Prostate gland (tissue), 2 donors: Measurements from ENCODE around the gene EBF3. TPM values are rescaled to one million over a fixed set of nuclear protein-coding genes. Genes with fewer than 3 reads are reported as not detected.

Experiments used
- DNase-seq: peaks from one replicate; pipeline ENCODE4 v3.0.0-alpha.2; 2019; ENCODE audit warnings: low spot score
- H3K27ac ChIP-seq, 2 donors: fragments of 200-600 bp; sonication (generic); 2 replicates each; pipeline ENCODE4 v1.5.1; 2017 to 2019
- H3K27me3 ChIP-seq: fragments of 200-600 bp; sonication (generic); replicated peaks from 2 replicates; pipeline ENCODE4 v1.5.1; 2019; ENCODE audit not compliant: insufficient read depth
- H3K36me3 ChIP-seq, 2 donors: fragments of 200-600 bp; sonication (generic); 1 replicate in 1 of 2; 2 replicates in 1 of 2; pipeline versions ENCODE4 v1.5.1 to v1.8.1; 2017 to 2019
- H3K4me1 ChIP-seq: fragments of 200-600 bp; sonication (generic); replicated peaks from 2 replicates; pipeline ENCODE4 v1.5.1; 2019
- H3K4me3 ChIP-seq, 2 donors: fragments of 200-600 bp; sonication (generic); 2 replicates each; pipeline ENCODE4 v1.5.1; 2017 to 2019
- H3K9me3 ChIP-seq: fragments of 200-600 bp; sonication (generic); 2 replicates; pipeline ENCODE4 v1.5.1; 2017
- CTCF ChIP-seq, 4 experiments: fragments of 200-600 bp in 2 of 4; fragments of 450-650 bp in 2 of 4; sonication (generic) in 2 of 4; IDR thresholded peaks; 1 replicate in 3 of 4; 2 replicates in 1 of 4; pipeline ENCODE4 v1.5.1; 2016 to 2019; ENCODE audit warnings: antibody characterized with exemption in 4 of 4, mild to moderate bottlenecking in 2 of 4, moderate library complexity in 2 of 4
- POLR2A ChIP-seq: fragments of 450-650 bp; IDR thresholded peaks from one replicate; pipeline ENCODE4 v1.6.1; 2016; ENCODE audit warnings: antibody characterized with exemption, mild to moderate bottlenecking
- POLR2AphosphoS5 ChIP-seq: sonication (generic); formaldehyde crosslinking; IDR thresholded peaks from one replicate; pipeline ENCODE4 v1.6.1; 2017; ENCODE audit warnings: antibody characterized with exemption
- WGBS: methylation state at CpG from one replicate; pipeline ENCODE4 v1.1.5; 2018; 5-methylcytosine and 5-hydroxymethylcytosine counted together
- intact Hi-C: fragments of 100-400 bp; cut with DNase I; formaldehyde crosslinking; loops from one replicate; pipeline ENCODE4 v1.14.2; 2022
- total RNA-seq, 2 donors: library from RNA; depleted of rRNA; stranded (reverse); fragments of >200 nt; gene quantifications; one replicate each; pipeline ENCODE4 v1.1.0, GENCODE V29; 2016

EBF3 gene
- total RNA-seq, 2 donors from 2014 or later, result 1.5 to 7.8 TPM

GRCh38 chr10:129842031-129842430 lies 122.0 kb downstream of the EBF3 start:
- Histone ChIP-seq H3K27me3 (no peaks in the 10 kb centered on the region), H3K36me3 (no peaks in the 10 kb centered on the region), H3K27ac (no peak overlapping the region), H3K9me3 (no peaks in the 10 kb centered on the region), H3K4me1 (no peaks in the 10 kb centered on the region), H3K4me3 (no peak overlapping the region)
- TF ChIP-seq POLR2A (no peak), CTCF (IDR thresholded peaks at IDR 0.05) (no peak), POLR2AphosphoS5 (no peak)
- WGBS, result 95% methylated on average over 20 of the region's 21 CpGs
- no peak for DNase-seq
- intact Hi-C loops, result no loop called here

GRCh38 chr10:129841590-129841989 lies 122.5 kb downstream of the EBF3 start:
- H3K27me3 ChIP-seq, result no peaks in the 10 kb centered on the region
- TF ChIP-seq CTCF (IDR thresholded peaks at IDR 0.05), result no peak
- no peaks in the 10 kb centered on the region for H3K4me1 ChIP-seq
- DNase-seq, result no peak
- H3K36me3 ChIP-seq, result no peaks in the 10 kb centered on the region
- intact Hi-C loops, result no loop called here
- H3K27ac ChIP-seq, result no peak overlapping the region
- WGBS, result 97% methylated on average over 9 of the region's 9 CpGs
- H3K4me3 ChIP-seq, result no peak overlapping the region
- no peaks in the 10 kb centered on the region for H3K9me3 ChIP-seq

- intact Hi-C loops, result no loop called here
- Histone ChIP-seq H3K4me1 (no peaks in the 10 kb centered on the region), H3K4me3 (no peak overlapping the region), H3K9me3 (no peaks in the 10 kb centered on the region), H3K27me3 (no peaks in the 10 kb centered on the region), H3K27ac (no peak overlapping the region), H3K36me3 (no peaks in the 10 kb centered on the region)
- DNase-seq, result no peak
- 94% methylated on average over 16 of the region's 16 CpGs for WGBS
- TF ChIP-seq POLR2AphosphoS5 (no peak), POLR2A (no peak), CTCF (IDR thresholded peaks at IDR 0.05) (no peak)
These were observed 123.0 kb downstream of the EBF3 start for GRCh38 chr10:129841071-129841470.

GRCh38 chr10:129840196-129840590 lies 123.9 kb downstream of the EBF3 start:
- no peak overlapping the region for H3K27ac ChIP-seq
- H3K27me3 ChIP-seq, result no peaks in the 10 kb centered on the region
- no peaks in the 10 kb centered on the region for H3K4me1 ChIP-seq
- no peak for TF ChIP-seq POLR2A
- TF ChIP-seq POLR2AphosphoS5, result no peak
- TF ChIP-seq CTCF (IDR thresholded peaks at IDR 0.05), result no peak
- no peak overlapping the region for H3K4me3 ChIP-seq
- no peaks in the 10 kb centered on the region for H3K9me3 ChIP-seq
- no peaks in the 10 kb centered on the region for H3K36me3 ChIP-seq
- WGBS, result 96% methylated on average over 25 of the region's 29 CpGs
- intact Hi-C loops, result no loop called here
- no peak for DNase-seq

DNA sequence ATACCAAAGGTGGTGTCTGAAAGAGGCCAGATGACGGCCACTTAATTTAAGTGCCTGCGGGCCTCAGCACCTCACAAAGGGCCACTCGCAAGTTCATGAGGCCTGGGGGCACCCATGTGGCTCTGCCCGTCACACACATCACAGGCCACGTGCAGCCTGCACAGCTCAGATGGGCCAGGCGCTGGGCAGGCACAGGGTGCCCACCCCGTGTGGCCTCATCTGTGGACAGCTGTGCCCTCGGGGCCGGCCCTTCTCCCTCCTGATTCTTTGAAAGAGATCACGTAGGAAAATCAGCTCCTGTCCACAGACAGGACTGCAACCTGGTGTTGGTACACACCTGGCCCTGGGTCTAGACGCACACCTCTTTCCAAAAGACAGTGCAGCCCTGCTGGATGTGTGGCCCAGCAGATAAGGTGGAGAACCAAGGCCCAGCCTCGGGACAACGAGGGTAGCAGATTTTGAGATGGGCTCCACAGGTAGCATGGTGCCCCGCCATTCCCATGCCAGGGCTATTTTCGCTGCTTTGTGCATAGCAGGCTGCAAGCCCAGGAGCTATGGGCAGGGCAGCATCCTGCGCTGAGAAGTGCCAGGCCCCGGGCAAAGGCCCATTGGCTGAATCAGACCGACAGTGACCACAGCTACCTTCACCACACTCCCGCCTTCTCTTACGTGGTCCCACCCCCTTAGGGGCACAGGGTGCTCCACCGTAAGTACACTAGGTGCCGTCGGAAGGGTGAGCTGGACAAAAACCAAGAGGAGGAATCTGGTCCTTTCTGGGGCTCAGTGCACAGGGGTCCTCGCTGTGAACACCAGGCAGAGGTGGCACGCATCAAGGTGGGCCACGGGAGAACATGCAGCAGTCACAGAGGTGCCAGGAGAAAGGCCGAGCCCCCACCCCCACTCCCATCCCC lies 124.5 kb downstream of the EBF3 start:
- Histone ChIP-seq H3K9me3 (no peaks in the 10 kb centered on the region), H3K27ac (no peak overlapping the region), H3K27me3 (no peaks in the 10 kb centered on the region), H3K36me3 (no peaks in the 10 kb centered on the region), H3K4me3 (no peak overlapping the region), H3K4me1 (no peaks in the 10 kb centered on the region)
- WGBS, result 97% methylated on average over 22 of the region's 27 CpGs
- intact Hi-C loops, result no loop called here
- DNase-seq, result no peak
- no peak for TF ChIP-seq POLR2AphosphoS5
- TF ChIP-seq POLR2A, result no peak
- TF ChIP-seq CTCF (IDR thresholded peaks at IDR 0.05), result no peak
